Measurements from ENCODE around the gene EPB41L4B.

Gene EPB41L4B

DNA sequence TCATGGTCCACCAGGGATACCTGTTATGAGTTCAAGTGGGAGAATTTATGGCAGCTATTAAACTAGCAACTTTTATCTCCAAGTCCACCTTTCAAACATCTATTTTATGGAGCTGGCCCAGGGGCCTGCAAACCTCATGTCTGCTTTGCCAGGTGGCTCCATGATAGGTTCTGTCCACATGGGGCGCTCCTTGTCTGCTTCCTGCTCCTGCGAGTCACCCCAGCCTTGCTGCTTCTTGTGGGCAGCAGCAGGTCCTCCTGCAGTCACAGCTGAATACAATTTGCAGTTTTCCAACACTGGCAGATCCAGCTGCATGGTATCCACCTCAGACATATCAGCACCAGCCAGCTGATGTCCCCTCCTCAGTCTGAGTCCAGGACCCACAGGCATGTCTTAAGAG lies 114.2 kb downstream of the EPB41L4B start:
- in situ Hi-C loops (cut with MboI; ENCODE audit: low sequenced_read_pairs): no loop called here

DNA sequence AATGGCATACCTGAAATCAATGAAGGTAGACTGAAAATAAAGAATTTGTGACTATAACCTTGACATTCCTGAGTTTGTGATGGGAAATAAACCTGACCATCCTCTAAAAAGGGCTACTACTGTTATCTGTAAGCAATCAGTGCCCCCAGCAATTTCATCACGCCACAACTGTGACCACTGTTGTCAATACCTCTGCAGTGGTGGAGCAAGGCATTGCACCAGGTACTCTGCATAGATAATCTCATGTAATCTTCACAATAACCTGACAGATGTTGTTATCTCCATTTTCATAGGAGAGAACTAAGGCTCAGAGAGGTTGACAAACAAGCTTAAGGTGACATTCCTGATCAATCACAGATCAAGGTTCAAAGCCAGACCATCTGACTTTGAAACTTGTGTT lies 115.3 kb downstream of the EPB41L4B start:
- in situ Hi-C loops (cut with MboI; ENCODE audit: low sequenced_read_pairs): no loop called here

DNA sequence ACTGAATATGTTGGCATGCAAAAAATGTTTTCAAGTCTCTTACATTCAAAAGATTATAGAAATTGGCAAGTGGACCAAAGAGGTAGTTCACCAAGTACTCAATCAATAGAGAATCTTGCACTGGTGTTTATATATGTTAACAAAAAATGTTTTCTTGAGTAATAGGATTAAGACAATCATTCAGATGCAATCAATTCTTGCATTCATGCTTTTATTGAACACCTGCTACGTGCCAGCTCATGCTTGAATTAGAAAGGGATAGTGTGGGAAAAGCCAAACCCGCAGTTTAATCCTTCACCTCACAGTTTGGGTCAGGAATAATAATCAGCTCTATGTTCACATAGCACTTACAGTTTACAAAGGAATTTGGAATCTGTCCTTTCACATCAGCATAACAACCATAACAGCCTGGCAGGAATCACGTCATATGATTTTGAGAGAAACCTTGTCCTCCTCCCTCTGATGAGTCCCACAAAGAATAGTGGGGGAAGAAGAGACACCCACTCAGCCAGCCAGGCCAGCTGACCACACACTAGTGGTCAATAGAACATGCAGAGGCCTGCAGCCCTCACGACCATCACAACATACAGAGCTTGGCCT lies 117.0 kb downstream of the EPB41L4B start:
- in situ Hi-C loops (cut with MboI; ENCODE audit: low sequenced_read_pairs): no loop called here

DNA sequence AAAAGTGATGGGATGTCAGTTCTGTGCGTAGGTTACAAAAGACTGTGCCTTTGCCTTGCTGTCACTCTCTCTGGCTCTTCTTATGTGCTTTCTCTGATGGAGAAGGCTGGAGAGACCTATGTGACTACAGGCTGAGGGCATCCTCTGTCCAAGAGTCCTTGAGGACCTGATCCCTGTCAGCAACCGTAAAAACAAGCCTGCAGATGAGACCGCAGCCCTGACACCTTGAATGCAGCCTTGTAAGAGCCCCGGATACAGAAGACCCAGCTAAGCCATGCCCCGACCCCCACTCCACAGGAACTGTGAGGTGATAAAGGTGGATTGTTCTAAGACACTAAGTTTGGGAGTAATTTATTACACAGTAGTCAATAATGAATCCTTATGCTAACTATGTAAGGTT lies 121.2 kb downstream of the EPB41L4B start:
- in situ Hi-C loops (cut with MboI; ENCODE audit: low sequenced_read_pairs): no loop called here

DNA sequence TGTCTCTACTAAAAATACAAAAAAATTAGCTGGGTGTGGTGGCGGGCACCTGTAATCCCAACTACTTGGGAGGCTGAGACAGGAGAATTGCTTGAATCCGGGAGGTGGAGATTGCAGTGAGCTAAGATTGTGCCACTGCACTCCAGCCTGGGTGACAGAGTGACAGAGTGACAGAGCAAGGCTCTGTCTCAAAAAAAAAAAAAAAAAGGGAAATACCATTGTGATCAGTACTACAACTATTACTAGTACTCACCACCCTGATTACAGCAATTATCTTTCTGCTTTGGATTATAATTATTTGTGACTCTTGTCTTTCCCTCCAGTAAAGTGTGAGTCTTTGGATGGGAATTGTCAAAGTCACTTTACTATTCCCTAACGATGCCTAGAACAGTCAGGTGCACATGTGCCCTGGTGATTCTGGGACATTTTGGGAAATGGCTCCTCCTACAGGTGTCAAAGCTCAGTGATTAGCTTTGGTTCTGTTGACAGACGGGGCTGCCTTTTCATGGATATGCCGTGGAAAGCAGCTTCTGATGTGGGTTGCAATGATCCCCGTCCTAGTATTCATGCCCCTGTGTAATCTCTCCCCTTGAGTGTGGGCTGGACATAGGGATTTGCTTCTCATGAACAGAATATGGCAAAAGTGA lies 122.0 kb downstream of the EPB41L4B start:
- in situ Hi-C loops (cut with MboI; ENCODE audit: low sequenced_read_pairs): no loop called here

DNA sequence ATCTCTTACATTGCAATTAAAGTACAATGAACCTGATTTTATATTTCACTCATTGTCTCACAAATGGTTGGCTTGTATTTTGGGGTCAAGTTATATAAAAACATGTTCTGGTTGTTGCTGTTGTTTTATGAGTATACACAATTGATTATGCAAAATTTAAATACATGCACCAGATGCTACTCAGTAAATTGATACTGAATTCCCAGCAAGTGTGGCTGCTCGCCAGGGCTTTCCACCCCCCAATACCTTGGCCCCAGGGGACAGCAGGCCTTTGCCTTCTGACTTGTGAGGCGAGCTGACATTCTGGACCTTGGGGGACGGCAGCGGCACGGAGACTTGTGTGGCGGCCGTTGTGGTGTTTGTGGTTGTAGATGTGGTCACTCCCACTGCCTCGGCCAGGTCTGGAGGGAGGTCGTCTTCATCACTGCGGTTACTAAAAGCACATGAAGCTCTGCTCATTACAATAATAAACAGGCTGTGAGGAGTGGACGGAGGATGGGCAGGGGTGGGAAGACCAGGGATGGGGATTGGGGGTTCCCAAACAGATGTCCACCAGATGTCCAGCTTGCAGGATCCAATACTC lies 126.8 kb downstream of the EPB41L4B start:
- in situ Hi-C loops (cut with MboI; ENCODE audit: low sequenced_read_pairs): no loop called here

DNA sequence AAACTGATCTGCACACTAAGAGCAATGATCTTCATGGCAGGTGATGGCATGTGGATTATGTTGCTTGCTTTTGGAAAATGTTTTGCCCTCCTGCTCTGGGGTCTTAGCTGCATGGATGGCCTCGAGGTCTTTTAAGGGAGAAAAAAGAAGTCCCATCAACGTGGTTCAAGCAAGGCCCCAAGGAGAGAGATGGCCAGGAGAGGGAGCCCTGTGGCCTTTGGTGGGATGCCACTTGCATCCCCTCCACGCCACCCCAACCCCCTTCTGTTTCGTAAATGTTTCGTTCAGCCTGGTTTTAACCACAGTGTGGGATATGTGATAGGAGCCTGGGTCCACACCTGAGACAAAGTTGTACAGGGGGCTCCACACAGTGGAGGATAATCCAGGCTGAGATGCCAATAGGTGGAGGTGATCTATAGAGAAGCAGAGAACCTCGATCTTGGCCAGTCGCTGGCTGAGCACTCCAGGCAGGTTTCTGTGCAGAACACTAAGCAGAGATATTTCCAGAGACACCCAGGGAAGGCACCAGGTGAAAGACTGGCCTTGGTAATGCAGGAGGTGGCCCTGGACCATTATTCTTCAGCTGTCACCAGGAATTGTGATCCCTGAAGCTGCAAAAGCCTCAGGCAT lies 128.0 kb downstream of the EPB41L4B start:
- in situ Hi-C loops (cut with MboI; ENCODE audit: low sequenced_read_pairs): no loop called here

DNA sequence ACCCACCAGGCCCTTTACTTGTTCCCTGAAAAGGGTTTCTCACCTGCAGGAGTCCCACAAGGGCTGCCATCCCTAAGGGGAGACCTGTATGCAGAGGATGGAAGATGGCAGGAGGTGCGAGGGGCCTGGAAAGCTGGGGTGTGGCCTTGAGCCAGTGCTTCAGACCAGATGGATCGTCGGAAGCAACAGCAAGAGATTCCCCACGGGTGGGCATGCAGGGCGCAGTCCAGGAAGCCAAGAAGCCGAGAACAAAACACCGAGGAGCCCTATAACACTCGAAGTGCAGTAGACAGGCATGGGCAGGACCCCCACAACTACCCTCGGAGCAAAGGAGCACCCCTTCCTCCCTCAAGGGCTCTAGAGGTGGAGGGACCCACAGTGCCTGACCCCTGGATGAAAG lies 129.1 kb downstream of the EPB41L4B start:
- in situ Hi-C loops (cut with MboI; ENCODE audit: low sequenced_read_pairs): no loop called here

DNA sequence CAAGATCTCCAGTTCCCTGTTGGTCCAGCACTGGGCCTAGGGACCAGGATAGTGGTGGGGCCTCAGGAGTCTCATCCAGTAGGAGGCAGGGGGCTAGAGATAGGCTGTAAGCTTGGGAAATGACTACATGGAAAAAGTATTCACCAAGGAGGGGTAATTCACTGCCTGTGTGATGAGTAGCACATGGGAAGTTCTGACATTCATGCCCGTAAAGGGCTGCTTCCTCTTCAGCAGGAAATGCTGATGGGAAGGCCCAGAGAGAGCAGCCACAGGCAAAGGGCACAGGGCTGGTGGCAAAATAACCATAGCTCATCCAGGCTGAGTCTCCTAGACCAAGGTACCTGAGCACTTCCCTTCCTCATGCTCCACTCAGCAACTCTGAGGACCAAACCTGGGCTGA lies 130.7 kb downstream of the EPB41L4B start:
- in situ Hi-C loops (cut with MboI; ENCODE audit: low sequenced_read_pairs): no loop called here

DNA sequence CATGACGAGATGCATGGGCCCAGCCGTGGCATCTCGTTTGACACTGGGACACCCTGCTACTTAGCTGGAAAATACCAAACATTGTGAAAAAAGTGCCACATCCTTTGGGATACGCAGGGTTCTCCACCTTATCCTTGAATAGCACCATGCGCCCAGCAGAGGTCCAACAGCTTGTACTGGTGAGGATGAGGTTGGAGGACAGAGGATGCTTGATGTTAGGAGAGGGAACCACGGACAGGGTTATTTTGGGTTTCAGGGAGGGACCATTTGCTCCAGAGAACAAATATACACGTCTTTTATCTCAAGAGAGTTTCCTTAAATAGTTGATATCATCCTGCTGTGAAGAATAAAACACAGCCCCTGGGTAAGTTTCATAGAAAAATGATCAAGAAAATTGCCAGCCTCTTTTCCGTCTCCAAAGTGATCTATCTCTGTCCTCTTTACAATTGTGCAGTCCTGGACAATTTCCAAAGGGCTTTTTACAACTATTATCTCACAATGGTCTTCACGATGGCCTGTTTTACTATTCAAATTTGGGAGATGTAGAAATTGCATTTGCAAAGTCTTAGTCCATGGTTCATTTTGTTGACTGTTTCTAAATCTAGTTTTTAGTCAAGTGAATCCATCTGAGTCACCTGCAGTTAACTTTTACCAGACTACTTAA lies 133.9 kb downstream of the EPB41L4B start:
- in situ Hi-C loops (cut with MboI; ENCODE audit: low sequenced_read_pairs): no loop called here

DNA sequence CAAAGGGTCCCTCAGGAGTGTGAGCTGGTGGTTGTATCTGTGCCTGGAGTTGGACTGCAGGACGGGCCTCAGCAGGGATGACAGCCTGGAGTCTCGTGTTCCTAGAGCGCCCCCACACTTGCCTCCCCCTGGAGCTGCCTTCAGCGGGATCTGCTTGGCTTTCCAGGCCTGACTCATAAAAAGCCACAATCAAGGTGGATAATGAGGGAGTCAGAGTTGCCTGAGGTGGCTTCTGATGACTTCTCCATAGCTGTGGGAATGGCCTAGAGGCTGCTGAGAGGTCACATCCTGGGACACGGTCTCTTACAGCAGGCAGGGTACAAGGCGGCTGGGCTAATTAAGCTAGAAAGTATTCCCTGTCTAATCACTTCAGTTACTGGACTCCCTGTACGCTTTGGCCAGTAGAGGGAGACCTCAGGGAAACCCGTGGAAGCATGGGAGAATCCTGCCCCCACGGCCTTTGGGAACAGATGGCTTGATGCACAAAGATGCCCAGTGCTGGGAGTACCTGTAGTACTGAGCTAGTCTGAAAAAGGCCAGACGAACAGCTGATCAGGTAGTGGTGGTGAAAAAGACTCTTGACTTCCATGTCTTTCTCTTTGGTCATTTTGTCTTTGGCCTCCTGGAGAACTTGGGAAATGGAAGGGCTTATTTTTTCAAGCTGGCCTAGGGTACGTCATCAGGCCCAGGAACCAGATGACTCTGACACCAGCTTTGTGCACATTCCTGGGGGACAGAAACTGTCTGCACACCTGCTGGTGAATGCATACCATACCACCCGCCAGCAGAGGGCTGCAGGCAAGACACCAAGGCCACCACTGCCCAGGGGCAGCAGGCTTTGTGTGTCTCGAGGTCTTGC lies 137.7 kb downstream of the EPB41L4B start:
- in situ Hi-C loops (cut with MboI; ENCODE audit: low sequenced_read_pairs): no loop called here

DNA sequence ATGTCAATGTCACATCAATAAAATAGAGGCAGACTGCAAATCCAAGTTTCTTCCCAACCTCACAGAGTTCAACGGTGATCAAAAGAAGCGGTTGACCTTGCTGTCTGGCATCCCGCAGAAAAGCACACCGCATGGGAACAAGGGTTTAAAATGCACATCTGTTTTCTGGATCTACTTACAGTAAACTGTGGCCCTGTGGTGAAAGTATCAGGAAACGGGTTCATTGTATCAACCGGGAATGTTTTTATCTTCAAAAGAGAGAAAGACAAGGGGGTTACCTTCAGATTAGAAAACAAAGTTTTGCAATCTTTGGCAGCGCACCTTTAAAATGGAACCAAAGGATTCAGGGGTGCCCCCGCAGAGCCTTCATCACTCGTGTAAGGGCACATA lies 138.3 kb downstream of the EPB41L4B start:
- in situ Hi-C loops (cut with MboI; ENCODE audit: low sequenced_read_pairs): no loop called here

DNA sequence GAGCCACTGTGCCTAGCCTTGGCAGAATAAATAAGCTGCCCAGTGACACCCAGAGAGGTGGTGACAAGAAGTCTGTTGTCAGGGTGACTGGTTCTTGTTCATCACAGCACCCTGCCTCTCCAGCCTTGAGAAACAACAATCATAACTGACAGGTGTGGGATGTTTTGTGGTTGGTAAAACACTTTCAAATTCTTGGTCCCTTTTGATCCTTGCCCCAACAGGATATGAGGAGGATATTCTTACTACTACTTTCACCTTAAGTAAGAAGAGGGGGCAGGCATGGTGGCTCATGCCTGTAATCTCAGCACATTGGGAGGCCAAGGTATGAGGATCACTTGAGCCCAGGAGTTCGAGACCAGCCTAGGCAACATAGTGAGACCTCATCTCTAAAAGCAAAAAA lies 139.6 kb downstream of the EPB41L4B start:
- in situ Hi-C loops (cut with MboI; ENCODE audit: low sequenced_read_pairs): no loop called here

DNA sequence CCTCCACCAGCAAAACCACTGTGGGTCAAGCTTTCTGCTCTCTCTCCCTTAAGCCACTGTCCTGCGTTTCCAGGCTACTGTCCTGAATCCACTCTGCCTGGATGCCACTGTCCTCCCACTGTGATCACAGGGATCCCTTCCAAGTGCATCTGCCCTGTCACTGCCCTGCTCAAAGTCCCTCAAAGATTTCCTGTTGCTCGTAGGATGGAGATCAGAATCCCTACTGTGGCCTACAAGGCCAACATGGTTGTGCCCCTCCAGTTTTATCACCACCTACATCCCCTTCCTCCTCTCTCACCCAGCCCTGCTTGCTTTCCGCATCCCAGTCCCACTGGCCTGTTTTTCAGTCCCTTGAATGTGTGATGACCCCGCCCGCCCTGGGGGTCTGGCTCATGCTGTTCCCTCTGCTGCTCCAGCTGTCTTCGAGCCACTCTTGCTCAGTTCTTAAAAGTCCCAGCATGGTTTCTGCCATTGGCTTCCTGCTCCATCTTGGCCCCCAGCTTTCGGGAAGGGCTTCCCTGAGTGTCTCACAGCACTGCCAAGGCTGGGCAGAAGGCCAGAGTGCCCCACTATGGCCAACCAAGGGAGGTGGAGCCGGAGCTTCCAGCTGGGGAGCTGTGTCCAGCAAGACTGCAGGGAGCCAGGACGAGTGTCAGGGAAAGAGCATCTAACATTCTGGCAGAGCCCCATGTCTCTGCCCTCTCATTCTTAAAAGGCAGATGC lies 140.9 kb downstream of the EPB41L4B start:
- in situ Hi-C loops (cut with MboI; ENCODE audit: low sequenced_read_pairs): no loop called here

DNA sequence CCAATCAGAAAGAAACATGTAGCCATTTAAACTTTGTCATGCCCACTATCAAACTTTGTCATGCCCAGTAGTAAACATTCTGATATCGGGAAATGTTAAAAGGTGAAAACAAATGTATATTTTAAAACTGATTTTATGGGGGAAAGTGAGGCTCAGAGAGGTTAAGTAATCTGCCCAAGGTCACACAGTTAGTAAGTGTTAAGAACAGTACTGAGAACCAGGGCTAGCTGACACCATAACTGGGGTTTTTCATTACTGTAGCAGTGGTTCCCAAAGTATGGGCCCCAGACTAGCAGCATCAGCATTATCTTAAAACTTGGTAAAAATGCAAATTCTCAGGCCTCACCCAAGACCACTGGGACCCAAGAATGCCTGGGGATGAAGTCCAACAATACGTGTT lies 143.9 kb downstream of the EPB41L4B start:
- in situ Hi-C loops (cut with MboI; ENCODE audit: low sequenced_read_pairs): no loop called here

DNA sequence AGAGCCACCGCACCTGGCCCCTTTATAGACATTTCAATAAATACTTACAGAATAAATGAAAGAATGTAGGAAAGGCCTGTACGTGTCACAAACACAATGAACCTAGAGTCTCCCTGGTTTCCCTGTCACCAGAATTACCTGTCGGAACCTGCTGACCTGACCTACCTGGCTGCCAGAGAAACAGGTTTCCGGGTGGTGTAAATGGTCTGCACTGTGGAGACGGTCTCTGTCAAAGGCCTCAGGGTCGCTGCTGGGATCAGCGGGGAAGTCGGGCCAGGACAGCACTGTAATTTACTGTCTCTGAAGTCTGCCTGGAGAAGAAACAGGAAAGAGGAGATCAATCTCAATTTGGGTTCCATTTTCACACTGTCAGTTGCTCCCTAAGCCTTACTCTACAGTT lies 144.5 kb downstream of the EPB41L4B start:
- in situ Hi-C loops (cut with MboI; ENCODE audit: low sequenced_read_pairs): no loop called here

DNA sequence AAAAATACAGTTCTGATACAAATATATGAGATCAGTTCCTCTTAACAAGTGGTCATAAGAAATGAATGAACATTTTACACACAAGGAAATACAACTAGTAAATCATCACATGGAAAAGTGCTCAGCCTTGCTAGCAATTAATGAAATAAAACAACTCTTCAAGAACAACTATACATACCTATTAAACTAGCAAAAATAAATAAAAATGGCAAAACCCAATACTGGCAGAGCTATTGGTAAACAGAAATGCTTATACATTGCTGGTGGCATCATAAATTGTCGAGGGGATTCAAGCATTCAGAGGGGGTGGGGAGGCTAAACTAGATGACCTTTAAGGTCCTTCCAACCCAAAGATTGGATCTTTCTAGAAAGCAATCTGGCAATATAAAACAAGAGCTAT lies 147.9 kb downstream of the EPB41L4B start:
- in situ Hi-C loops (cut with MboI; ENCODE audit: low sequenced_read_pairs): no loop called here

DNA sequence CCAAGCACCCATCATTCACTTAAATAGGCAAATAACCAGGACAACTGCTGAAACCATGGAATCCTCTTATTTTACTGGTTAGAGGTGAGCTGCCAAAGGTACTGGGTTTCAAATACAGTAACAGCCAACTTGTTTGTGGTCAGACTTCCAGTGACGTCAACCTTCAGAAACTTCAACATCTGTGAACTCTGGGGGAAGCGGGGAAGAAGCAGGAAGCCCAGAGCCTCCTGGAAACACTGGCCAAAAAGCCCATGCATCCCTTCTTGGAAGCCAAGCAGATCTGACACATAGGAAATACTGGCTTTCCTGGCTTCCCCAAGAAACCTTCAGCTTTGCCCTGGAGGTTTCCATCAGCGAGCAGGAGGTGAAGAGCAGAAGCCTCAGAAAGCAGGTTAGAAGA lies 148.9 kb downstream of the EPB41L4B start:
- in situ Hi-C loops (cut with MboI; ENCODE audit: low sequenced_read_pairs): no loop called here

DNA sequence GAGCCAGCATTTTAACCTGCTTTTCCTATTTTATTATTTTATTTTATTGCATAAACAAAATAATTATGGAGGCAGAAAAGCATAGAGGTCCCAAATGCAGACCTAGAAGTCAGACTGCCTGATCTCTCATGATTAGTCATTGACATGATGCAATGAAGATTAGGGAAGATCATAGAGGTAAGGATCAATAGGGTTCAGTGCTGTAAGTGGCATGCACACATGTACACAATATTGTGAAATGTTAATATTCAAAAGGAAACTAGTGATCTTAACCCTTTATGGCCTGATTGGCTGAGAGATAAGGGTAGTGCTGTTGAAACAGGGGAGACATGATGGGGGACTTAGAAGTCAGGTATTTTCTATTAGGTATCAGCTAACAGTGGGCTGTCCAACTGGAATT lies 152.7 kb downstream of the EPB41L4B start:
- in situ Hi-C loops (cut with MboI; ENCODE audit: low sequenced_read_pairs): no loop called here

DNA sequence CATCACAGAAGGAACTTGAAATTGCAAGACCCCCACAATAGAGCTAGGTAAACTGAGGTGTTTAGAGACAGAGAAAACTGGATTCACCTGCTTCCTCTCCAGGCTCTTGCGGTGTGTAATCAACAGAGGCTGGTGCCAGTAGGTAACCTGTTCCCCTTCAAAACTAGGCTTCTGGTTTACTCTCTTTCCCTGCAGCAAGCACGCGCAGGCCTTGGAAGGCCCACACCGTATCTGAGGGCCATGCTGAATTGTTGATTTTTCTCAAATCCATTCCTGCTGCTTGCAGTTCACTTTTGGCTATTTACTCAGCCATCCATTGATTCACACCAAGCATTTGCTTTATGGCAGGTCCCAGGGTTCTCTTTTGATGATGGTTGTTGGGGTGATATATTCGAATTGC lies 153.1 kb downstream of the EPB41L4B start:
- in situ Hi-C loops (cut with MboI; ENCODE audit: low sequenced_read_pairs): no loop called here
